HepG2 (cell line): ENCODE data around the gene BTBD1. TPM values are rescaled to one million over a fixed set of nuclear protein-coding genes. Genes with fewer than 3 reads are reported as not detected.

ENCODE experiments used
- ATAC-seq: fragments of 200-7000 bp; cut with Tn5 transposase; 3 replicates; pipeline ENCODE4 v1.9.1; 2020; ENCODE audit warnings: mild to moderate bottlenecking, moderate library complexity
- BruUV-seq: library from RNA; stranded (reverse); fragments of 400-500 nt; replicated peaks from 2 replicates; lab custom pipeline; 2021; lab: Mats Ljungman, UMichigan
- CTCF ChIA-PET: fragments of 300-600 bp; formaldehyde crosslinking; extraction: SDS; loops from one replicate; lab custom pipeline; 2021; ENCODE audit warnings: low total read pairs, inconsistent platforms, low intra/inter-chr PET ratio; lab: Yijun Ruan, JAX
- POLR2A ChIA-PET: fragments of 350-600 bp; sonication (Branson Sonifier 250); formaldehyde crosslinking; loops from one replicate; lab custom pipeline; 2020; ENCODE audit warnings: antibody characterized with exemption, inconsistent platforms; lab: Yijun Ruan, JAX
- DNase-seq: peaks from one replicate; pipeline ENCODE4 v3.0.0-alpha.2; 2015; ENCODE audit warnings: low spot score
- FAIRE-seq: peaks from 3 replicates; lab custom pipeline; 2011; peaks lifted over from hg19 to GRCh38; lab: Jason Lieb, UNC
- H2AFZ ChIP-seq: one replicate; pipeline ENCODE4 v1.6.1; 2011; ENCODE audit warnings: low read length, inconsistent platforms
- H3K27ac ChIP-seq: fragments of 300-600 bp; 3 replicates; pipeline ENCODE4 v1.8.0; 2011; ENCODE audit warnings: mixed run types, mild to moderate bottlenecking, mixed read lengths, low read length, inconsistent platforms; ENCODE audit not compliant: insufficient read depth; ENCODE audit errors: extremely low read length
- H3K27me3 ChIP-seq, 2 experiments: fragments of 200-600 bp in 1 of 2; 2 replicates in 1 of 2; 3 replicates in 1 of 2; pipeline versions ENCODE4 v1.6.0 to v1.8.0; 2011; ENCODE audit warnings: low read length in 2 of 2, mild to moderate bottlenecking in 2 of 2, moderate library complexity in 2 of 2, inconsistent platforms in 1 of 2; ENCODE audit not compliant: insufficient read depth in 2 of 2, control insufficient read depth in 1 of 2
- H3K36me3 ChIP-seq, 2 experiments: fragments of 200-600 bp in 1 of 2; replicated peaks in 1 of 2; 2 replicates in 1 of 2; 3 replicates in 1 of 2; pipeline versions ENCODE4 v1.5.1 to v1.8.0; 2011; ENCODE audit warnings: low read length in 2 of 2, inconsistent platforms in 1 of 2; ENCODE audit not compliant: insufficient read depth in 2 of 2, control insufficient read depth in 1 of 2
- H3K4me1 ChIP-seq: 2 replicates; pipeline ENCODE4 v1.5.1; 2012; ENCODE audit warnings: low read length, inconsistent platforms; ENCODE audit not compliant: insufficient read depth
- H3K4me2 ChIP-seq: 2 replicates; pipeline ENCODE4 v1.6.0; 2011; ENCODE audit warnings: low read depth, low read length, inconsistent platforms
- H3K4me3 ChIP-seq, 3 experiments: fragments of 200-600 bp in 1 of 3; sonication (generic), shearing (Covaris generic) in 1 of 3; replicated peaks in 1 of 3; 2 replicates each; pipeline ENCODE4 v1.5.1; 2011 to 2016; ENCODE audit warnings: low read length in 3 of 3, inconsistent platforms in 2 of 3, low read depth in 2 of 3, mild to moderate bottlenecking in 2 of 3, control low read depth in 1 of 3, mixed read lengths in 1 of 3; ENCODE audit not compliant: insufficient read depth in 1 of 3
- H3K79me2 ChIP-seq: one replicate; pipeline ENCODE4 v1.6.1; 2011; ENCODE audit warnings: low read length, inconsistent platforms; ENCODE audit not compliant: insufficient read depth
- H3K9ac ChIP-seq: 2 replicates; pipeline ENCODE4 v1.6.0; 2011; ENCODE audit warnings: mild to moderate bottlenecking, low read depth, low read length, inconsistent platforms; ENCODE audit not compliant: insufficient read depth
- H3K9me3 ChIP-seq: 2 replicates; pipeline ENCODE4 v1.5.1; 2012; ENCODE audit warnings: mild to moderate bottlenecking, low read length
- H4K20me1 ChIP-seq: 2 replicates; pipeline ENCODE4 v1.6.0; 2011; ENCODE audit warnings: inconsistent platforms, mild to moderate bottlenecking, low read length, moderate library complexity; ENCODE audit not compliant: insufficient read depth
- ARNT ChIP-seq: fragments of 450-650 bp; IDR thresholded peaks from 2 replicates; pipeline ENCODE4 v1.6.1; 2017
- CHCHD3 ChIP-seq: sonication (generic); formaldehyde crosslinking; IDR thresholded peaks from 2 replicates; pipeline ENCODE4 v1.8.0; 2022; ENCODE audit warnings: mild to moderate bottlenecking, missing genetic modification reagents, moderate library complexity
- CHD2 ChIP-seq: IDR thresholded peaks from 2 replicates; pipeline ENCODE4 v1.6.1; 2011; ENCODE audit warnings: low read depth, low read length, improper control_type of control experiment
- FOXJ3 ChIP-seq: sonication (generic); formaldehyde crosslinking; IDR thresholded peaks from 2 replicates; pipeline ENCODE4 v1.4.0; 2020; ENCODE audit warnings: missing genetic modification reagents, mild to moderate bottlenecking, borderline replicate concordance
- MTA1 ChIP-seq: sonication (generic); formaldehyde crosslinking; IDR thresholded peaks from 2 replicates; pipeline ENCODE4 v1.4.0; 2020; ENCODE audit warnings: missing genetic modification reagents, mild to moderate bottlenecking, borderline replicate concordance
- MXI1 ChIP-seq: IDR thresholded peaks from 3 replicates; pipeline ENCODE4 v1.6.1; 2012; ENCODE audit warnings: low read depth, low read length, inconsistent platforms, borderline replicate concordance
- MZF1 ChIP-seq: sonication (generic); formaldehyde crosslinking; IDR thresholded peaks from 2 replicates; pipeline ENCODE4 v1.8.1; 2023; ENCODE audit warnings: mild to moderate bottlenecking, missing genetic modification reagents, borderline replicate concordance
- NFIB ChIP-seq: sonication (generic); formaldehyde crosslinking; IDR thresholded peaks from 2 replicates; pipeline ENCODE4 v1.9.0; 2021; ENCODE audit warnings: missing genetic modification reagents, mild to moderate bottlenecking, borderline replicate concordance
- NR2F6 ChIP-seq, 2 experiments: IDR thresholded peaks; 2 replicates each; pipeline ENCODE4 v1.6.1; 2016; ENCODE audit warnings: antibody characterized with exemption in 1 of 2, mild to moderate bottlenecking in 1 of 2
- TAF1 ChIP-seq: sonication (generic); formaldehyde crosslinking; IDR thresholded peaks from 2 replicates; pipeline ENCODE4 v1.4.0; 2020; ENCODE audit warnings: missing genetic modification reagents
- ZFYVE20 ChIP-seq: sonication (generic); formaldehyde crosslinking; IDR thresholded peaks from 2 replicates; pipeline ENCODE4 v1.8.0; 2023; ENCODE audit warnings: low read depth, mild to moderate bottlenecking, moderate library complexity, missing genetic modification reagents, borderline replicate concordance
- ZKSCAN8 ChIP-seq: IDR thresholded peaks from 2 replicates; pipeline ENCODE4 v1.6.1; 2016; ENCODE audit warnings: borderline replicate concordance, missing genetic modification reagents, missing compliant biosample characterization
- ZNF20 ChIP-seq: sonication (generic); formaldehyde crosslinking; IDR thresholded peaks from 2 replicates; pipeline ENCODE4 v1.4.0; 2020; ENCODE audit warnings: mild to moderate bottlenecking, moderate library complexity, missing genetic modification reagents
- ZNF629 ChIP-seq: sonication (generic); formaldehyde crosslinking; conservative IDR thresholded peaks from 2 replicates; pipeline ENCODE4 v1.5.0; 2020; ENCODE audit warnings: missing genetic modification reagents
- ZNF75D ChIP-seq: sonication (generic); formaldehyde crosslinking; IDR thresholded peaks from 2 replicates; pipeline ENCODE4 v1.8.1; 2023; ENCODE audit warnings: missing genetic modification reagents, mild to moderate bottlenecking, borderline replicate concordance
- ZNF768 ChIP-seq: sonication (generic); formaldehyde crosslinking; IDR thresholded peaks from 2 replicates; pipeline ENCODE4 v1.4.0; 2020; ENCODE audit warnings: missing genetic modification reagents
- ZNF839 ChIP-seq: sonication (generic); formaldehyde crosslinking; IDR thresholded peaks from 2 replicates; pipeline ENCODE4 v1.4.0; 2020; ENCODE audit warnings: missing genetic modification reagents, mild to moderate bottlenecking, borderline replicate concordance
- WGBS: methylation state at CpG from one replicate; pipeline ENCODE4 v1.1.6; 2017; ENCODE audit warnings: low lambda C conversion rate; 5-methylcytosine and 5-hydroxymethylcytosine counted together
- in situ Hi-C: cut with HindIII; loops from 2 replicates; pipeline ENCODE4 v1.10.0; 2017; ENCODE audit warnings: low pct_unique_long_range_greater_than_20kb; ENCODE audit not compliant: extremely low pct_ligation_motif_present
- intact Hi-C: fragments of 100-400 bp; cut with micrococcal nuclease; formaldehyde crosslinking; loops from one replicate; pipeline ENCODE4 v1.10.0; 2022; ENCODE audit not compliant: unreplicated experiment
- polyA plus RNA-seq, 8 experiments: library from polyadenylated mRNA; depleted of rRNA in 3 of 8; stranded (reverse) in 7 of 8; unstranded in 1 of 8; fragments of >200 nt; fragmentation: Illumina TruSeq in 4 of 8; extraction: Trizol in 4 of 8; gene quantifications; 2 replicates each; pipeline versions ENCODE4 v1.2.1 to v1.2.3, GENCODE V29; 2011 to 2016; ENCODE audit warnings: low read depth in 4 of 8, missing spikeins in 1 of 8, mixed read lengths in 1 of 8; ENCODE audit not compliant: insufficient read depth in 1 of 8
- total RNA-seq, 5 experiments: library from RNA; depleted of rRNA; stranded (reverse); fragments of >200 nt; fragmentation: Illumina TruSeq; extraction: Trizol; gene quantifications; 2 replicates each; pipeline ENCODE4 v1.2.3, GENCODE V29; 2016; ENCODE audit warnings: low read depth in 1 of 5
- TF ChIP-seq, protein P1 (sequence below): sonication (generic); formaldehyde crosslinking; IDR thresholded peaks from 2 replicates; pipeline ENCODE4 v1.4.0; 2020; ENCODE audit warnings: missing genetic modification reagents, borderline replicate concordance
- TF ChIP-seq, protein P2 (sequence below): sonication (generic); formaldehyde crosslinking; IDR thresholded peaks from 2 replicates; pipeline ENCODE4 v1.5.0; 2020; ENCODE audit warnings: mild to moderate bottlenecking, missing genetic modification reagents

Gene BTBD1
- total and polyA plus RNA-seq, 2 of the 13 experiments (the other 11 are each of a cell fraction or from before 2014, with no cell fraction given) = 32.1 to 53.9 TPM

DNA sequence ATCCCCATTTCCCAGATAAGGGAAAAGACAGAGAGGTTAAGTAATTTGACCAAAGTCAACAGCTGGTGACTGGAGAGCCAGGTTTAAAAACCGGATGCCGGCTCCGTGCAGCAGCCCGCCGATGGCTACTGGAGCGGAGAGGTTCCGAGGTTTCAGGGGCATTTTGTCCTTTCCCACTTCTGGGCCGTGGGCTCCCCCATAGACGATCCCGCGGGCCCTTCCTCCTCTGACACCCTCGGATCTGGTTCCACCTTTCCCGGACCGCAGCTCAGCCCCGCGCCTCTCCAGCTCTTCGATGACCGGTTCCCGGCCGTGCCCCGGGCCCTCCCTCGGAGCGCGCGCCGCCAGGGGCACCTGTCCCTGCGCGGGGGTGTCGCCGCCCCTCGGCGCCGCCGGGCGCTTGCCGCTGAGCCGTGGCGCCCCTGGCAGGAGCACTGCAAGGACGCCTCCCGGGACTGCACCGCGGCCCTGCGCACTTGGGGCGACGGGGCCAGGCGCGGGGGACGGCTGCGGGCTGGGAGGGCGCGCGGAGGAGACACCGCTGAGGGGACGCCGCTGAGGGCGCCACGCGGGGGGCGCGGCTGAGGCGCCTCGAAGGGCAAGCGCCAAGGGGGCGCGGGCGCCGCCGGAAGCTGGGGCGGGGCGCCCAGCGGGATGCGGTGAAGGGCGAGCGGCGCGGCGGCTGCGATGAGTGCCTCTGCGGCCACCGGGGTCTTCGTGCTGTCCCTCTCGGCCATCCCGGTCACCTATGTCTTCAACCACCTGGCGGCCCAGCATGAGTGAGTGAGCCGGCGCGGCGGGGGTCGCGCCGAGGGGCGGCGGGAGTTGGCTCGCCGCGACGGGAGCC is 40.2 kb upstream of the BTBD1 start, which contains the start of gene TM6SF1:
Gene TM6SF1 (plus strand): TSS at position 652 of the 847 bp plus-strand sequence. CDS start 36 bp downstream, at position 688.
- FAIRE-seq = no peak

DNA sequence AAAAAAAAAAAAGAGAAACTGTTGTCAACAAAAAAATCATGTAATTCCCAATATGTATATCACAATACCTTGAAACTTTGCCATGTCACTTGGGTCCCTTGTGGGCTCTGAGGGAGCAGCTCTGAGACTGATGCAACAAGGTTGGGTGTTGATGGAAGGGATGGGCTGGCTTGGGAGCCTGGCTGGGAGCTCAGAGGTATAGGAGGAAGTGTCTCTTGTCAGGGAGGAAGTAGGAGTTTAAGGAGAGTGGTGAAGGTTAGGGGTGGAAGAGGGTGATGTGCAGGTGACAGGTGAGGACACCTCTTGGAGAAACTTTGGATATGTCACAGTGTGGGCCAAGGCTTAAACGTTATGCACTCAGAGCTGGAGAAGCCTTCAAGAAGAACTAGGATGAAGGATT is 38.4 kb upstream of the BTBD1 start:
- no peaks in the 10 kb centered on the region for H3K36me3 ChIP-seq
- H3K79me2 ChIP-seq = no peaks in the 10 kb centered on the region
- H3K27me3 ChIP-seq = peaks cover 0 to 39% of the 10 kb centered on the region in 2 experiments; a peak in 2 of 5 replicates
- no peak overlapping the region for H3K4me2 ChIP-seq
- H3K9ac ChIP-seq = no peak overlapping the region
- ChIA-PET CTCF (no interaction called here), POLR2A (no interaction called here)
- H3K4me1 ChIP-seq = no peaks in the 10 kb centered on the region
- no peak overlapping the region for H2AFZ ChIP-seq
- in situ Hi-C loops = no loop called here
- WGBS = 0% methylated on average over 1 of the region's 1 CpG
- no peaks in the 10 kb centered on the region for H3K9me3 ChIP-seq
- H3K27ac ChIP-seq = no peak overlapping the region
- no peak overlapping the region for H3K4me3 ChIP-seq
- no TSS peak for BruUV-seq
- no peak for FAIRE-seq
- ATAC-seq = no peak
- H4K20me1 ChIP-seq = no peaks in the 10 kb centered on the region
- DNase-seq = no peak
- intact Hi-C loops = no loop called here
- TF ChIP-seq ZNF839 (CRISPR knock-in tag) = no peak
- TF ChIP-seq TAF1 (CRISPR knock-in tag) = no peak
- TF ChIP-seq ZFYVE20 (CRISPR knock-in tag) = no peak
- no peak for TF ChIP-seq NFIB (CRISPR knock-in tag)
- no peak for TF ChIP-seq CHD2
- TF ChIP-seq, protein P1, sequence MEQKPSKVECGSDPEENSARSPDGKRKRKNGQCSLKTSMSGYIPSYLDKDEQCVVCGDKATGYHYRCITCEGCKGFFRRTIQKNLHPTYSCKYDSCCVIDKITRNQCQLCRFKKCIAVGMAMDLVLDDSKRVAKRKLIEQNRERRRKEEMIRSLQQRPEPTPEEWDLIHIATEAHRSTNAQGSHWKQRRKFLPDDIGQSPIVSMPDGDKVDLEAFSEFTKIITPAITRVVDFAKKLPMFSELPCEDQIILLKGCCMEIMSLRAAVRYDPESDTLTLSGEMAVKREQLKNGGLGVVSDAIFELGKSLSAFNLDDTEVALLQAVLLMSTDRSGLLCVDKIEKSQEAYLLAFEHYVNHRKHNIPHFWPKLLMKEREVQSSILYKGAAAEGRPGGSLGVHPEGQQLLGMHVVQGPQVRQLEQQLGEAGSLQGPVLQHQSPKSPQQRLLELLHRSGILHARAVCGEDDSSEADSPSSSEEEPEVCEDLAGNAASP = no peak
- TF ChIP-seq, protein P2, sequence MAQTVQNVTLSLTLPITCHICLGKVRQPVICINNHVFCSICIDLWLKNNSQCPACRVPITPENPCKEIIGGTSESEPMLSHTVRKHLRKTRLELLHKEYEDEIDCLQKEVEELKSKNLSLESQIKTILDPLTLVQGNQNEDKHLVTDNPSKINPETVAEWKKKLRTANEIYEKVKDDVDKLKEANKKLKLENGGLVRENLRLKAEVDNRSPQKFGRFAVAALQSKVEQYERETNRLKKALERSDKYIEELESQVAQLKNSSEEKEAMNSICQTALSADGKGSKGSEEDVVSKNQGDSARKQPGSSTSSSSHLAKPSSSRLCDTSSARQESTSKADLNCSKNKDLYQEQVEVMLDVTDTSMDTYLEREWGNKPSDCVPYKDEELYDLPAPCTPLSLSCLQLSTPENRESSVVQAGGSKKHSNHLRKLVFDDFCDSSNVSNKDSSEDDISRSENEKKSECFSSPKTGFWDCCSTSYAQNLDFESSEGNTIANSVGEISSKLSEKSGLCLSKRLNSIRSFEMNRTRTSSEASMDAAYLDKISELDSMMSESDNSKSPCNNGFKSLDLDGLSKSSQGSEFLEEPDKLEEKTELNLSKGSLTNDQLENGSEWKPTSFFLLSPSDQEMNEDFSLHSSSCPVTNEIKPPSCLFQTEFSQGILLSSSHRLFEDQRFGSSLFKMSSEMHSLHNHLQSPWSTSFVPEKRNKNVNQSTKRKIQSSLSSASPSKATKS = no peak
- TF ChIP-seq NR2F6 (IDR thresholded peaks at IDR 0.05) = no peak
- no peak for TF ChIP-seq NR2F6 (CRISPR knock-in tag; IDR thresholded peaks at IDR 0.05)
- TF ChIP-seq ZKSCAN8 = no peak

More for the DNA sequence above, 40.2 kb upstream of the BTBD1 start, which contains the start of gene TM6SF1:
- DNase-seq = no peak
- in situ Hi-C loops (no loop called here), intact Hi-C loops (no loop called here)
- no peak for TF ChIP-seq MZF1
- peak; percentile 49; the same call in 1 of the 2 replicates for TF ChIP-seq ZNF768 (CRISPR knock-in tag)
- TF ChIP-seq MXI1 = no peak
- TF ChIP-seq ZNF20 (CRISPR knock-in tag) = no peak
- peak; percentile 58 for TF ChIP-seq ZNF629 (CRISPR knock-in tag)
- TF ChIP-seq FOXJ3 (CRISPR knock-in tag) = no peak
- TF ChIP-seq ARNT = no peak
- TF ChIP-seq MTA1 (CRISPR knock-in tag) = no peak
- no peak for TF ChIP-seq ZNF75D
- no peak for TF ChIP-seq CHCHD3 (CRISPR knock-in tag)
- no peaks in the 10 kb centered on the region for H3K36me3 ChIP-seq
- H3K79me2 ChIP-seq = no peaks in the 10 kb centered on the region
- no peak within 1 kb of the TSS for H3K9ac ChIP-seq
- ChIA-PET POLR2A (no interaction called here), CTCF (no interaction called here)
- H2AFZ ChIP-seq = no peak within 1 kb of the TSS
- no peaks in the 10 kb centered on the region for H3K9me3 ChIP-seq
- no peak within 1 kb of the TSS for H3K27ac ChIP-seq
- BruUV-seq = no TSS peak
- peak; percentile 45 for ATAC-seq
- H3K4me3 ChIP-seq = peak within 1 kb of the TSS in 1 of 3 experiments; percentile 52; a peak in 2 of 6 replicates
- no peaks in the 10 kb centered on the region for H3K4me1 ChIP-seq
- H4K20me1 ChIP-seq = no peaks in the 10 kb centered on the region
- WGBS = 50% methylated on average over 24 of the region's 97 CpGs
- peaks cover 0 to 40% of the 10 kb centered on the region in 2 experiments; a peak in 2 of 5 replicates for H3K27me3 ChIP-seq
- peak within 1 kb of the TSS; percentile 36; the same call in 1 of the 2 replicates for H3K4me2 ChIP-seq
